ENCODE measurements around the gene YWHAQ.

YWHAQ gene

DNA sequence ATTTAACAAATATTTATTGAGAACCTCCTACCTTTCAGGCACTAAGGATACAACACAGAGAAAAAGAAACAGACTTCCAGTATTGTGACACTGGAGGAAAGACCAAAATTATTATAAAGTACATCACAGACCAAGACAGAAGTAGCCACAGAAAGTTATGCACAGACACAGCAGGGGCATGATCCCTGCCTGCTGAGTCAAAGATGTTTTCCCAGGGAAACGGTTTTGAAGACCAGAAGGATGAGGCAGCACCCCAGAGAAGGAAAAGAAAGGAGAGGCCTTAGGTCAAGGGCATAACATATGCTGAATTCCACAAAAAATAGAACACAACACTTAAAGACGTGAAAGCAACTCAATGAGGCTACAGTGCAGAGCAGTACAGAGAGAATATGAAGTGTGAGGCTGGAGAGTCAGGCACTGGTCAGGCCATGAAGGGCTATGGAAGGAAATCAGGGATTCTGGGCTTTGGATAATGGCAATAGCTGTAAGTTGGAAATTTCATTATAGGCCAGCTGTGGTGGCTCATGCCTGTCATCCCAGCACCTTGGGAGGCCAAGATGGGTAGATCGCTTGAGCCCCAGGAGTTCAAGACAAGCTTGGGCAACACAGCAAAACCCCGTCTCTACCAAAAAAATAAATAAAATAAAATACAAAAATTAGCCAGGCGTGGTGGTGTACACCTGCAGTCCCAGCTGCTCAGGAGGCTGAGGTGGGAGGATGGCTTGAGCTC is 83.4 kb downstream of the YWHAQ start:
- peak overlapping the region; percentile 32; the same call in 1 of the 2 replicates for H3K4me3 ChIP-seq (ENCODE audit: low read length)
- no peak for TF ChIP-seq ZNF274 (IDR thresholded peaks at IDR 0.05; ENCODE audit: low read depth, low read length)

- no peak overlapping the region for H3K4me3 ChIP-seq (ENCODE audit: low read length)
- no peak for TF ChIP-seq ZNF274 (IDR thresholded peaks at IDR 0.05; ENCODE audit: low read depth, low read length)
These were observed 85.3 kb downstream of the YWHAQ start for GRCh38 chr2:9545502-9545901.

DNA sequence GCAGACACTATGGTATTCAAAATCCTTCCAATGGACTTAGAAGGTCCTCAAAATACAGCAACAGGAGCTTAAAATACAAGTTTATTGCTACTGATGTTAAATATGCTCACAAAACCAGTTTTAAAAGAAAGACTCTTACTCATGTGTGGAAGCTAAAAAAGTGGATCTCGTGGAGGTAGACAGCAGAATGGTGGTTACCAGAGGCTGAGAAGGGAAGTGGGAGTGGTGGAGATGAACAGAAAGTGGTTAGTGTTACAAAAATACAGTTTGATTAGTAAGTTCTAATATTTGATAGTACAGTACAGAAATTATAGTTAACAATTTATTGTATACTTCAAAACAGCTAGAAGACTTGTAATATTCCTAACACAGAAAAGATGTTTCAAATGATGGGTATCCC is 87.2 kb downstream of the YWHAQ start:
- TF ChIP-seq ZNF274 (IDR thresholded peaks at IDR 0.05; ENCODE audit: low read depth, low read length), result no peak
- H3K4me3 ChIP-seq (ENCODE audit: low read length), result no peak overlapping the region

- no peak for TF ChIP-seq ZNF274 (IDR thresholded peaks at IDR 0.05; ENCODE audit: low read depth, low read length)
- H3K4me3 ChIP-seq (ENCODE audit: low read length), result no peak overlapping the region
These were observed 91.3 kb downstream of the YWHAQ start for GRCh38 chr2:9539531-9539930.

GRCh38 chr2:9538000-9538507 is 92.7 kb downstream of the YWHAQ start:
- no peak overlapping the region for H3K4me3 ChIP-seq (ENCODE audit: low read length)
- TF ChIP-seq ZNF274 (IDR thresholded peaks at IDR 0.05; ENCODE audit: low read depth, low read length), result no peak

DNA sequence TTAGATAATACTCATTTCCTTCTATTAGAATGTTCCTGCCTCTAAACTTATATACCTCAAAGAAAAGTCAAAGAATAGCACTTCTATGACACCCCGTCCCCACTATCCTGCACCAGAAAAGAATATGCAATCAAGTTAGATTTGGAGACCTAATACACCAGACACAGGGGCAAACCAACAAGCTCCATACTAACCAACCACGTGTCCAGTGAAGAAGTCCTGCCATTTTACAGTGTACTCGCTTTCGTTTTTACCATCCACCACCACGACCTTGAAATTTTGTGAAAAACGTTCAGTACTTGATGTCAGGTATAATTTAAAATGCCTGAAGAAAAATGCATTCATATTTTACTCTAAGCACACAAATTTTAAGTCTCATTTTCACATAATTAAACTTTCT is 94.3 kb downstream of the YWHAQ start:
- no peak for TF ChIP-seq ZNF274 (IDR thresholded peaks at IDR 0.05; ENCODE audit: low read depth, low read length)
- H3K4me3 ChIP-seq (ENCODE audit: low read length), result no peak overlapping the region

GRCh38 chr2:9535177-9535576 is 95.6 kb downstream of the YWHAQ start:
- no peak overlapping the region for H3K4me3 ChIP-seq (ENCODE audit: low read length)
- no peak for TF ChIP-seq ZNF274 (IDR thresholded peaks at IDR 0.05; ENCODE audit: low read depth, low read length)
